GM23338 (cell line): ENCODE results near the gene CHST14. TPM values are rescaled to one million over a fixed set of nuclear protein-coding genes. Genes with fewer than 3 reads are reported as not detected.

Source experiments
- ATAC-seq: fragments of 200-7000 bp; cut with Tn5 transposase; 3 replicates; pipeline ENCODE4 v1.9.1; 2020
- DNase-seq: peaks from one replicate; pipeline ENCODE4 v3.0.0-alpha.2; 2015; ENCODE audit warnings: low spot score
- H2AFZ ChIP-seq: fragments of 200-600 bp; sonication (generic); 2 replicates; pipeline ENCODE4 v1.8.0; 2016; ENCODE audit warnings: antibody characterized with exemption, mild to moderate bottlenecking, moderate library complexity
- H3F3A ChIP-seq: fragments of 200-600 bp; sonication (generic); replicated peaks from 2 replicates; pipeline ENCODE4 v1.8.0; 2017; ENCODE audit warnings: antibody characterized with exemption, mixed run types, low read depth
- H3K27ac ChIP-seq: fragments of 200-600 bp; sonication (generic); 2 replicates; pipeline ENCODE4 v1.6.1; 2016; ENCODE audit warnings: low read depth
- H3K27me3 ChIP-seq: fragments of 200-600 bp; sonication (generic); 2 replicates; pipeline ENCODE4 v1.8.0; 2016; ENCODE audit warnings: mild to moderate bottlenecking, mixed run types, moderate library complexity; ENCODE audit not compliant: insufficient read depth
- H3K36me3 ChIP-seq: fragments of 200-600 bp; sonication (generic); 2 replicates; pipeline ENCODE4 v1.8.0; 2016; ENCODE audit warnings: mild to moderate bottlenecking; ENCODE audit not compliant: insufficient read depth
- H3K4me1 ChIP-seq: fragments of 200-600 bp; sonication (generic); 2 replicates; pipeline ENCODE4 v1.8.0; 2016; ENCODE audit warnings: mild to moderate bottlenecking, moderate library complexity; ENCODE audit not compliant: insufficient read depth
- H3K4me2 ChIP-seq: fragments of 200-600 bp; sonication (generic); 2 replicates; pipeline ENCODE4 v1.7.1; 2017; ENCODE audit warnings: mixed run types
- H3K4me3 ChIP-seq: fragments of 200-600 bp; sonication (generic); 2 replicates; pipeline ENCODE4 v1.6.1; 2016; ENCODE audit warnings: mixed run types
- H3K79me2 ChIP-seq: fragments of 200-600 bp; sonication (generic); replicated peaks from 2 replicates; pipeline ENCODE4 v1.8.0; 2017; ENCODE audit warnings: mild to moderate bottlenecking; ENCODE audit not compliant: insufficient read depth
- H3K9me2 ChIP-seq: fragments of 200-600 bp; sonication (generic); 2 replicates; pipeline ENCODE4 v1.8.0; 2017; ENCODE audit not compliant: insufficient read depth
- H4K20me1 ChIP-seq: fragments of 200-600 bp; sonication (generic); replicated peaks from 2 replicates; pipeline ENCODE4 v1.8.0; 2017; ENCODE audit warnings: mild to moderate bottlenecking; ENCODE audit not compliant: insufficient read depth
- H3K27ac Mint-ChIP-seq: 2 replicates; pipeline ENCODE4 v1.8.0; 2020; ENCODE audit warnings: inconsistent platforms, mild to moderate bottlenecking, moderate library complexity, mixed read lengths
- H3K27me3 Mint-ChIP-seq: 3 replicates; pipeline ENCODE4 v1.8.0; 2022; ENCODE audit warnings: low read depth, mild to moderate bottlenecking, moderate library complexity, mixed read lengths, inconsistent platforms; ENCODE audit not compliant: insufficient read depth, poor library complexity
- H3K36me3 Mint-ChIP-seq: 3 replicates; pipeline ENCODE4 v1.8.0; 2021; ENCODE audit warnings: low read depth, mild to moderate bottlenecking, inconsistent platforms, moderate library complexity, mixed read lengths
- H3K4me1 Mint-ChIP-seq: 3 replicates; pipeline ENCODE4 v1.8.0; 2020; ENCODE audit warnings: mild to moderate bottlenecking, inconsistent platforms, mixed read lengths
- H3K4me3 Mint-ChIP-seq: 3 replicates; pipeline ENCODE4 v1.8.0; 2021; ENCODE audit warnings: moderate library complexity, mild to moderate bottlenecking, inconsistent platforms, mixed read lengths
- H3K9me3 Mint-ChIP-seq: 3 replicates; pipeline ENCODE4 v1.8.0; 2020; ENCODE audit warnings: moderate library complexity, mild to moderate bottlenecking, inconsistent platforms, mixed read lengths
- CREB1 ChIP-seq: fragments of 250-450 bp; sonication (Bioruptor Pico); IDR thresholded peaks from 2 replicates; pipeline ENCODE4 v1.5.0; 2020; ENCODE audit warnings: low read depth, mild to moderate bottlenecking, moderate library complexity
- POLR2AphosphoS5 ChIP-seq: IDR thresholded peaks from 2 replicates; pipeline ENCODE4 v1.6.1; 2016; ENCODE audit warnings: antibody characterized with exemption, low read depth
- polyA plus RNA-seq: library from polyadenylated mRNA; unstranded; fragments of >200 nt; fragmentation: Nextera tagmentation; extraction: Ambion mirVana; gene quantifications from 2 replicates; pipeline ENCODE4 v1.2.1, GENCODE V29; 2016
- total RNA-seq: library from RNA; depleted of rRNA; stranded (reverse); fragments of >200 nt; shearing (Covaris generic); gene quantifications from 2 replicates; pipeline ENCODE4 v1.2.3, GENCODE V29; 2014
- TF ChIP-seq, protein P1 (sequence below): IDR thresholded peaks from one replicate; pipeline ENCODE4 v1.6.1; 2018; ENCODE audit warnings: antibody characterized with exemption; ENCODE audit not compliant: unreplicated experiment
- TF ChIP-seq, protein P2 (sequence below), 2 experiments: fragments of 200-600 bp in 1 of 2; sonication (generic) in 1 of 2; conservative IDR thresholded peaks; 2 replicates each; pipeline versions ENCODE4 v1.5.1 to v1.6.1; 2016 to 2017; ENCODE audit warnings: antibody characterized with exemption in 2 of 2, low read depth in 2 of 2, mild to moderate bottlenecking in 2 of 2, moderate library complexity in 1 of 2

Gene CHST14
- total and polyA plus RNA-seq, 2 experiments from 2014 or later = 8.4 to 15.6 TPM

DNA sequence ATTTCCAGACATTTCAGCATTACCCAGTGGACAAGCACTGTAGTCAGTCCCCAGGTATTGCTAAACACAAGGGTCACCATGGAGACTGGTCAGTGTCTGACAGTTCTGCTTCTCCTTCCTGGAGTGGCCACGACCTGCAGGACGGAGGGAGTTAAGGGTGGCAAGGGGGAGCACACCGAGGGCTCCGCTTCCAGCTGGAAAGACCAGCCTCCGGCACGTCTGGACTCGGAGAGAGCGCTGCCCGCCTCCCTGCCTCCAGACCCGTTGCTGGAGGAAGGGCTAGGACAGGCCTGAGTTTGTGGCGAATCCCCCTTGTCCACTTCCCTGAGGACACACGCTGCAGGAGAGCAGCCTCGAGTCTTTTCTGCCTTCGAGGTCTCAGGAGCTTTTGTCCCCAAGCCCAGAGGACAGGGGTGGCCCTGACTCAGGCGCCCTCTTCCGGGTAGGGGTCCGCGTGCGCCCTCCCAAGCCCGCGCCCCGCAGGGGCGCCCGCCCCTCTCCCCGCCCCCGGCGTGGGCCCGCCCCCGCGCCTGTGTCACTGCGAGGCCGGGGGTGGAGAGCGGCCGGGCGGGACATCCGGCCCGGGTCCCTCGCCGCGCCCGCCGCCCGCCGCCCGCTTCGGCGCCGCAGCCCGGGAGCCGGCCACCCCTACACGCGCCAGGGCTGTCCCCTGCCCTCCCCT lies at the start of gene CHST14 (continued):
- TF ChIP-seq CREB1 = no peak

DNA sequence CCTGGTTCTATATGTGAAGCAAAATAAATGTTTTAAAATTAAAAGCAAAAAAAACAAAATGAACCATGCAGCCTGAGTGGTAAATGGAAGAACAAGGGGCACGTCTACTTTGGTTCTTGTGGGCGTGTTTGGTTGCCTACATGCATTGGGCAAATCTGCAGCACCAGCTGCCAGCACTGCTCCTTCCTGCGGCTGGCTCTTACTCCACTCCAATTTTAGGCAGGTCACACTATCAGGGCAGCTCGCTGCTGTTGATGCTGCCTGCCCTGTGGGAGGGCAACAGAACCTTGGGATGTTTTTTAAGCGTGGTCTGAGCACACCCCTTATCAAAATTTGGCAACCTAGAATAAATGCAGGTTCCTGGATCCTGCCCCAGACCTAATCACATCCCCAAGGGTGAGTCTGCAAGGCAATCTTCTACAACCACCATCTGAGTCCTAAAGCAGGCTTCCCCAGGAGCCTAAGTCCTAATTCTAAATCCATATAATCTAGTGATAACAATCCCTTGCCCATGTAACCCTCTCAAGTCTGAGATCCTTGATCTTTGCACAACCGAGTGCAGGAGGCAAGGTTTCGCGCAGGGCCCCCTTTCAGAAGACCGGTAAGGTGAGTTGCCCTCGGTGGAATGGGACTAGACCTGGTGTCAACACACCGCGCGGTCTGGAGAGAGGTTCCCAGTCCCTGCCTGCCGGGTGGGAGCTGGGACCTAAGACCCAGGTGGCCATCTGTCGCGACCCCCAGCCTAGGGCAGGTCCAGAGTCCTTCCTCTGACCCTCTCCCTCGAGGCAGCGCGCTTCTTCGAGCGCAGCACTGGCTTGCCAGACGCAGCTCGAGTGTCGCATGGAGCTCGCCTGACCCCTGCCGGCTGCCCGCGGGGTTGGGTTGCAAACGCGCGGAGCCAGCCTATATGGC lies 49.3 kb upstream of the CHST14 start:
- peaks cover 16% of the 10 kb centered on the region for H3K4me1 ChIP-seq
- 0 out of 2 replicates have a peak, but pooled peaks cover 5% of the 10 kb centered on the region for H3K27me3 ChIP-seq
- Mint-ChIP-seq H3K4me1 (peaks cover 8% of the 10 kb centered on the region), H3K27ac (no peak overlapping the region), H3K9me3 (no peaks in the 10 kb centered on the region), H3K27me3 (peaks cover 17% of the 10 kb centered on the region), H3K4me3 (0 out of 3 replicates have a peak overlapping the region, but pooled peaks have one; percentile 19), H3K36me3 (peaks cover 17% of the 10 kb centered on the region; the same call in 2 of the 3 replicates)
- H3K4me2 ChIP-seq = peak overlapping the region; percentile 80
- H2AFZ ChIP-seq = no peak overlapping the region
- H3K4me3 ChIP-seq = peak overlapping the region; percentile 49
- DNase-seq (peak; percentile 89), ATAC-seq (peak; percentile 93)
- TF ChIP-seq, protein P1, sequence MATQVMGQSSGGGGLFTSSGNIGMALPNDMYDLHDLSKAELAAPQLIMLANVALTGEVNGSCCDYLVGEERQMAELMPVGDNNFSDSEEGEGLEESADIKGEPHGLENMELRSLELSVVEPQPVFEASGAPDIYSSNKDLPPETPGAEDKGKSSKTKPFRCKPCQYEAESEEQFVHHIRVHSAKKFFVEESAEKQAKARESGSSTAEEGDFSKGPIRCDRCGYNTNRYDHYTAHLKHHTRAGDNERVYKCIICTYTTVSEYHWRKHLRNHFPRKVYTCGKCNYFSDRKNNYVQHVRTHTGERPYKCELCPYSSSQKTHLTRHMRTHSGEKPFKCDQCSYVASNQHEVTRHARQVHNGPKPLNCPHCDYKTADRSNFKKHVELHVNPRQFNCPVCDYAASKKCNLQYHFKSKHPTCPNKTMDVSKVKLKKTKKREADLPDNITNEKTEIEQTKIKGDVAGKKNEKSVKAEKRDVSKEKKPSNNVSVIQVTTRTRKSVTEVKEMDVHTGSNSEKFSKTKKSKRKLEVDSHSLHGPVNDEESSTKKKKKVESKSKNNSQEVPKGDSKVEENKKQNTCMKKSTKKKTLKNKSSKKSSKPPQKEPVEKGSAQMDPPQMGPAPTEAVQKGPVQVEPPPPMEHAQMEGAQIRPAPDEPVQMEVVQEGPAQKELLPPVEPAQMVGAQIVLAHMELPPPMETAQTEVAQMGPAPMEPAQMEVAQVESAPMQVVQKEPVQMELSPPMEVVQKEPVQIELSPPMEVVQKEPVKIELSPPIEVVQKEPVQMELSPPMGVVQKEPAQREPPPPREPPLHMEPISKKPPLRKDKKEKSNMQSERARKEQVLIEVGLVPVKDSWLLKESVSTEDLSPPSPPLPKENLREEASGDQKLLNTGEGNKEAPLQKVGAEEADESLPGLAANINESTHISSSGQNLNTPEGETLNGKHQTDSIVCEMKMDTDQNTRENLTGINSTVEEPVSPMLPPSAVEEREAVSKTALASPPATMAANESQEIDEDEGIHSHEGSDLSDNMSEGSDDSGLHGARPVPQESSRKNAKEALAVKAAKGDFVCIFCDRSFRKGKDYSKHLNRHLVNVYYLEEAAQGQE = no peak
- TF ChIP-seq, protein P2, sequence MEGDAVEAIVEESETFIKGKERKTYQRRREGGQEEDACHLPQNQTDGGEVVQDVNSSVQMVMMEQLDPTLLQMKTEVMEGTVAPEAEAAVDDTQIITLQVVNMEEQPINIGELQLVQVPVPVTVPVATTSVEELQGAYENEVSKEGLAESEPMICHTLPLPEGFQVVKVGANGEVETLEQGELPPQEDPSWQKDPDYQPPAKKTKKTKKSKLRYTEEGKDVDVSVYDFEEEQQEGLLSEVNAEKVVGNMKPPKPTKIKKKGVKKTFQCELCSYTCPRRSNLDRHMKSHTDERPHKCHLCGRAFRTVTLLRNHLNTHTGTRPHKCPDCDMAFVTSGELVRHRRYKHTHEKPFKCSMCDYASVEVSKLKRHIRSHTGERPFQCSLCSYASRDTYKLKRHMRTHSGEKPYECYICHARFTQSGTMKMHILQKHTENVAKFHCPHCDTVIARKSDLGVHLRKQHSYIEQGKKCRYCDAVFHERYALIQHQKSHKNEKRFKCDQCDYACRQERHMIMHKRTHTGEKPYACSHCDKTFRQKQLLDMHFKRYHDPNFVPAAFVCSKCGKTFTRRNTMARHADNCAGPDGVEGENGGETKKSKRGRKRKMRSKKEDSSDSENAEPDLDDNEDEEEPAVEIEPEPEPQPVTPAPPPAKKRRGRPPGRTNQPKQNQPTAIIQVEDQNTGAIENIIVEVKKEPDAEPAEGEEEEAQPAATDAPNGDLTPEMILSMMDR (conservative IDR thresholded peaks at IDR 0.05; ENCODE audit: low read depth in 2 of 2) = peak; percentile 93 to 97
- TF ChIP-seq POLR2AphosphoS5 = 0 out of 2 replicates have a peak, but pooled peaks have one; percentile 44
- H4K20me1 ChIP-seq = no peaks in the 10 kb centered on the region
- peaks cover 16% of the 10 kb centered on the region for H3F3A ChIP-seq
- 0 out of 2 replicates have a peak, but pooled peaks cover 4% of the 10 kb centered on the region for H3K36me3 ChIP-seq
- H3K79me2 ChIP-seq = no peaks in the 10 kb centered on the region
- no peaks in the 10 kb centered on the region for H3K9me2 ChIP-seq
- H3K27ac ChIP-seq = 0 out of 2 replicates have a peak overlapping the region, but pooled peaks have one; percentile 18
